Small intestine (tissue), 7 donors: Measurements from ENCODE around the gene TCTN1. TPM values are rescaled to one million over a fixed set of nuclear protein-coding genes. Genes with fewer than 3 reads are reported as not detected.
"Not testable (repeated sequence)": the region's sequence is repeated elsewhere in the genome, so short reads cannot be mapped to it uniquely, and the experiment has no call there.

ENCODE experiments used
- DNase-seq, 2 donors: peaks; one replicate each; pipeline versions ENCODE4 v3.0.0 to v3.0.0-alpha.2; 2013
- FAIRE-seq: peaks from 2 replicates; lab custom pipeline; 2012; peaks lifted over from hg19 to GRCh38; lab: Jason Lieb, UNC
- H3K27ac ChIP-seq, 3 donors: one replicate each; pipeline ENCODE4 v1.5.1; 2013; ENCODE audit warnings: low read length in 2 of 3, mild to moderate bottlenecking in 2 of 3, control low read depth in 1 of 3, inconsistent platforms in 1 of 3, low read depth in 1 of 3, moderate library complexity in 1 of 3
- H3K27me3 ChIP-seq, 3 donors: one replicate each; pipeline ENCODE4 v1.6.1; 2013; ENCODE audit warnings: low read length in 3 of 3, inconsistent platforms in 1 of 3; ENCODE audit not compliant: control insufficient read depth in 3 of 3, insufficient read depth in 3 of 3
- H3K36me3 ChIP-seq, 3 donors: one replicate each; pipeline ENCODE4 v1.6.1; 2013; ENCODE audit warnings: low read length in 3 of 3, inconsistent platforms in 1 of 3, low read depth in 1 of 3, mild to moderate bottlenecking in 1 of 3, moderate library complexity in 1 of 3; ENCODE audit not compliant: control insufficient read depth in 3 of 3, insufficient read depth in 2 of 3
- H3K4me1 ChIP-seq, 3 donors: one replicate each; pipeline ENCODE4 v1.6.1; 2013; ENCODE audit warnings: low read length in 2 of 3, inconsistent platforms in 1 of 3, low read depth in 1 of 3, mild to moderate bottlenecking in 1 of 3, moderate library complexity in 1 of 3; ENCODE audit not compliant: control insufficient read depth in 3 of 3, insufficient read depth in 2 of 3
- H3K4me3 ChIP-seq, 3 donors: one replicate each; pipeline ENCODE4 v1.5.1; 2013; ENCODE audit warnings: low read length in 3 of 3, control low read depth in 1 of 3, inconsistent platforms in 1 of 3, low read depth in 1 of 3, mild to moderate bottlenecking in 1 of 3, moderate library complexity in 1 of 3
- H3K9me3 ChIP-seq, 2 donors: one replicate each; pipeline ENCODE4 v1.6.1; 2013; ENCODE audit warnings: low read depth in 1 of 2, low read length in 1 of 2; ENCODE audit not compliant: control insufficient read depth in 2 of 2, insufficient read depth in 1 of 2
- WGBS, 3 donors: extraction: QIAGEN DNeasy Blood & Tissue Kit; methylation state at CpG; one replicate each; pipeline ENCODE4 v1.1.7; 2013; 5-methylcytosine and 5-hydroxymethylcytosine counted together
- polyA plus RNA-seq, 4 donors: library from polyadenylated mRNA; stranded (reverse) in 3 of 4; unstranded in 1 of 4; fragments of 200-250 nt in 3 of 4; fragments of 120-200 nt in 1 of 4; gene quantifications; one replicate each; pipeline versions ENCODE4 v1.2.1 to v1.2.3, GENCODE V29; 2013
- donor health status: healthy with polysubstance abuse.
- donor health status: control.
- donor health status: control.
- donor health status: Bipolar disorder and iron deficiency.
- donor health status: healthy.

TCTN1 gene
- polyA plus RNA-seq, 4 donors, result 0.67 to 25.2 (median 3.6) TPM

- Histone ChIP-seq H3K4me3 (peak overlapping the region; percentile 92 to 95 (median 95)), H3K27me3 (no peaks in the 10 kb centered on the region), H3K36me3 (no peaks in the 10 kb centered on the region), H3K9me3 (no peaks in the 10 kb centered on the region), H3K4me1 (peaks cover 11 to 31% (median 22%) of the 10 kb centered on the region in 3 donors), H3K27ac (peak overlapping the region; percentile 81 to 91 (median 89))
- FAIRE-seq, result no peak
- 0 to 2% (median 0%) methylated on average over 8 of the region's 8 CpGs for WGBS, 3 donors
- peak in 1 of 2 donors; percentile 57 for DNase-seq
Observed at GRCh38 chr12:110581931-110582275, 32.0 kb upstream of the TCTN1 start.

DNA sequence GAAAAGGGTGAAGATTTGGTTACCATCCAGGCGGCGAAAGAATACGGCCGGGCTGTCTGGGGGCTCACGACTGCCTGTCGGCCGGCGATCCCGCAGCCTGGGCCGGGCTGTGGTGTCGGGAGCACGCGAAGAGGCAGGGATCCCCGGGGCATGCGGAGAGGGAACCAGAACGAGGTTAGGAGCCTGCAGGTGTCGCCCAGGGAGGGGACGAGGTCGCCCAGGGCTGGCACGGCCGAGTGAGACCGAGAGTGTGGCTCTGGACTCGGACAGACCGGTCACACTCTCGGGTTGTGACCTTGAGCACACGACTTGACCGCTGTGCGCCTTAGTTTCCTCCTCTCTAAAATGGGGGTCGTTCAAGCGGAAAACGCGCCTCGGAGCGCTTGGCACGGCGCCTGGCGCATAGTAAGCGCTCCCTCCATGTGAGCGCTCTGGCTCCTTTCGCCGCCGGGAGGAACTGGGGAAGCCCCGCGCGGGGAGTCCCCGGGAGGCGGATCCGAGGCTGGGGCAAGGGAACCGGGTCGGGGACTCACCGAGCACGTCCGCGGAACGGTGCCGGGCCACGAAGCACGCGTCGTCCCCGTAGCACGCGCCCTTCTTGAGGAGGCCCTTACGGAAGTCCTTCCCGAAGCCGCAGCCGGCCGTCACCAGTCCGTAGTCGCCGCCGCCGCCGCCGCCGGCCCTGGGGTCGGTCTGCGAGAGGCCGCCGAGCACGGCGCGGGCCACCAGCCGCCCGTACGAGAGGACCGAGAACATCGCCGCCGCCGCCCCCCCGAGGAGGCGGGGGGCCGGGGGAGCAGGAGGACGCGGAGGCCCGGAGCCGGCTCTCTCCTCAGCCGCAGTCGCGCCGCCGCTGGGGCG, 31.4 kb upstream of the TCTN1 start:
- peak overlapping the region; percentile 92 to 95 (median 95) for H3K4me3 ChIP-seq
- H3K4me1 ChIP-seq, result peaks cover 11 to 27% (median 19%) of the 10 kb centered on the region in 3 donors
- H3K27me3 ChIP-seq, result no peaks in the 10 kb centered on the region
- 0% methylated on average over 89 to 104 of the region's 104 CpGs for WGBS, 3 donors
- DNase-seq, result peak; percentile 57 to 83
- peak overlapping the region; percentile 81 to 91 (median 89) for H3K27ac ChIP-seq
- H3K36me3 ChIP-seq, result no peaks in the 10 kb centered on the region
- no peak for FAIRE-seq
- no peaks in the 10 kb centered on the region for H3K9me3 ChIP-seq

DNA sequence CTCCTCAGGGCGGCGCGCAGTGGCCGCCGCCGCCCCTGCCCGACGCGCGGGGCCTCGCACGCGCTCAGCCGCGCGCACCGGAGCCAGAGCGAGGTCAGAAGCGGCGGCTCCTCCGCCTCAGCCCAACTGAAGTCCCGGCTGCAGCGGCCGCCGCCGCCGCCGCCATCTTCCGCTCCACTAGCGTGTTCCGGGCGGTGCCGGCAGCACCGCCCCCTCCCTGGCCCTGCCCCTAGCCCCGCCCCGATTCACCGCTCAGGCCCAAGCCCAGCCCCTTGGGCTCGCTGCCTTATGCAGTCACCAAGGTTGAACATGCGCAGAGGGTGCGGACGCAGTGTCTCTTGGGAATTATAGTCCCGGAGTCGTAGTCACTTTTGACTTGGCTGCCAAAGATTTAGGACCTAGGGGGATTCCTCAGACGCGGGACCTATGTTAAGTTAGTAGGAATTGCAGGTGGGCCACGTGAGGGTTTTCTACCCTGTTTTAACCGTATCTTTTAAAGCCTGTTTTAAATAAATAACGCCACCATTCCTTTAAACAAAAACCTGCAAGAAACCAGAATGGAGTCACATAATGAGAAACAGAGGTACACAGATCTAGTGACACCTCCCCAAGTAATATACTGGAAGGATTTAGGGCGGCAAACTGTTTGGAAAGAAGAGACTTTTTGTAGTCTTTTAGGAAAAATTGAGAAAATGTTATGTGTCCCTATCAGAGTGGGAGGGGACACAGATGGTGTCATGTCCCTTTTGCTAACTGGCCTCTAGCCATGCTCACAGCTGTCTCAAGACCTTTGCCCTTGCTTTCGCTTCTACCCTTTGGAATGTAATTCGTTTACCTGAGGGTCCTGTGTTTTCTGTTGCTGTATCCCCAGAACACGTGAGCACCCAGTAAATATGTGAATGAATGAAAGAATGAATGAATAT, 30.5 kb upstream of the TCTN1 start, which contains the start of gene PPTC7:
TSS of gene PPTC7 (minus strand) at position 182 of the 923 bp plus-strand sequence. CDS start 287 bp downstream, outside the sequence.
- DNase-seq (peak; percentile 98), FAIRE-seq (no peak)
- 2% methylated on average over 23 to 52 of the region's 52 CpGs for WGBS, 3 donors
- Histone ChIP-seq H3K9me3 (no peaks in the 10 kb centered on the region), H3K4me3 (peak within 1 kb of the TSS; percentile 92 to 95 (median 95)), H3K4me1 (peaks cover 10 to 18% (median 14%) of the 10 kb centered on the region in 3 donors), H3K27ac (peak within 1 kb of the TSS; percentile 85 to 91 (median 89)), H3K36me3 (no peaks in the 10 kb centered on the region), H3K27me3 (no peaks in the 10 kb centered on the region)

DNA sequence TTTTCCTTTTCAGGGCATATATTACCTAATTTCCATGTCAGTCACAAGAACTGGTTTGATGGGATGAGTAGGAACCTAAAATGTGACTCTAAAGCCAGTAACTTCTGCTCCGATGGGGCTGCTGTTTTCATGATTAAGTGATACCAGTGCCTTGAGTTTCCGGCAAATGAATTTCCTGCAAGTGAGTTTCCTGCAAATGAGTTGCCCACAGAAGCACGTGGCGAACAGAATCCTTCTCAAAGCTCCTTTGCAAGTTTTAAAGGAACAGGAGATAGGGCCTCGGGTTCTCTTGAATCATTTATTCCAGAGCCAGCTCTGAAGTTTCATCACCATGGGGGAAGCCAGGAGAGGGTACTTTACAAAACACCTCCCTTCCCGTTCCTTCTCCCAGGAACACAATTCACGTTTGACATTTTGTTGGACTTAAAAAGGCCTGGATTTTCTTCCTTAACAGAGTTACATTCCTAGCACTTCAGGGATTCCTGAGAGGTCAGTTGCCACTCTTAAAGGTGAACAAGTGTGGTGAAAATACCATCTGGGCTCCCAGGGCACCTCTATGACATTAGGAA, 28.6 kb upstream of the TCTN1 start:
- H3K4me1 ChIP-seq, result peaks cover 7 to 9% (median 7%) of the 10 kb centered on the region in 3 donors
- no peak for FAIRE-seq
- H3K9me3 ChIP-seq, result no peaks in the 10 kb centered on the region
- H3K27me3 ChIP-seq, result no peaks in the 10 kb centered on the region
- 31 to 42% (median 36%) methylated on average over 7 of the region's 7 CpGs for WGBS, 3 donors
- no peak for DNase-seq
- no peaks in the 10 kb centered on the region for H3K36me3 ChIP-seq
- peak overlapping the region in 1 of 3 donors; percentile 56 for H3K27ac ChIP-seq
- no peak overlapping the region for H3K4me3 ChIP-seq

GRCh38 chr12:110587102-110587501, 26.8 kb upstream of the TCTN1 start:
- peaks cover 2 to 18% (median 11%) of the 10 kb centered on the region in 3 donors for H3K4me1 ChIP-seq
- not testable (repeated sequence) for H3K9me3 ChIP-seq, H3K27ac ChIP-seq, H3K36me3 ChIP-seq, DNase-seq, FAIRE-seq, H3K4me3 ChIP-seq, H3K27me3 ChIP-seq
- WGBS, 3 donors, result 95 to 100% (median 100%) methylated on average over 2 of the region's 2 CpGs

DNA sequence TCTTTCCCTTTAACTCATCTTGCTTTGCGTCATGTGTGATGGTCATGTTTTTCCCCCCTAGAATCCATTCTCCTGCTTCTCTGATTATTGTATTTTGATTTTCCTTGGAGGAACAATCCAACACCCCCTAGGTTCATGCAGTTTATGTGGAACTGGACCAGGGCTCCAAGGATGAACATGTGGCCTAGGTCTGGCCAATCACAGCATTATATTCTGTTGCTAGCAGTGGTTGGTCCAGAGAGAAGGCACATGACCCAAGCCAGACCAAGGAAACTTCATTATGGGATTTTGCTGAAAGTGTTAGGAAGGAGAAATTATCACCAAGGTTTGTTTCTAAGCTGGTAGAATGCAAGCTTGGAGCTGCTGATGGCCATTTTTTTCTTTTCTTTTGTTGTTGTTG, 23.9 kb upstream of the TCTN1 start:
- FAIRE-seq (no peak), DNase-seq (no peak)
- WGBS, 3 donors, result 95 to 100% (median 100%) methylated on average over 1 of the region's 1 CpG
- no peaks in the 10 kb centered on the region for H3K9me3 ChIP-seq
- no peaks in the 10 kb centered on the region for H3K36me3 ChIP-seq
- H3K4me3 ChIP-seq, result no peak overlapping the region
- H3K27me3 ChIP-seq, result no peaks in the 10 kb centered on the region
- peaks cover 0 to 15% (median 11%) of the 10 kb centered on the region in 3 donors for H3K4me1 ChIP-seq
- H3K27ac ChIP-seq, result peak overlapping the region in 1 of 3 donors; percentile 96

DNA sequence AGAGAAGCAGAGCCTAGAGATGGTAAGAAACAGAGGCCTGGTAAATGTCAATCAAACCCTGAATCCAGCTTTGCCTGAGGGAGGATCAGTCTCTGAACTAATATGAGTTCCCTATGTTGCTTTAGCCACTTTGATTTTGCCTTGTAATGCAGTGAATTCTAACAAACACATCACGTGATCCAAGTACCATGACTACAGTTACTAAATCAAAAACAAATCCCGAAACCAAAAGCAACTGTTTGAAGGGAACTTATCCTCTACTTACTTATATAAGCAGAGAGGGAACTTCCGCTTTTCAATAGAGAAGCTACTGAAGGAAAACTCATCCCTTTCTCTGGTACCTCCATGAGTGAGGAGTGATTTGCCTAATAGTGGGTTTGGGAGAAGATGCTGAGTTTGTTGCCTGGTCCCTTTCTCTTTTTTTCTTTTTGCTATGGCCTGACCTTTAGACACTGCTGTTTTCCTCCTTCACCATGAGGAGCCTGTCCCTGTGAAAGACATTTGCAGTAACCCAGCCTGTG, 23.1 kb upstream of the TCTN1 start:
- peak overlapping the region; percentile 27 to 96 (median 44) for H3K27ac ChIP-seq
- DNase-seq, result peak; percentile 54 to 61
- H3K4me3 ChIP-seq, result no peak overlapping the region
- H3K4me1 ChIP-seq, result peaks cover 0 to 15% (median 7%) of the 10 kb centered on the region in 3 donors
- WGBS, 3 donors, result 13 to 23% (median 13%) methylated on average over 3 of the region's 3 CpGs
- no peaks in the 10 kb centered on the region for H3K9me3 ChIP-seq
- FAIRE-seq, result no peak
- H3K36me3 ChIP-seq, result no peaks in the 10 kb centered on the region
- no peaks in the 10 kb centered on the region for H3K27me3 ChIP-seq
